Thymus (tissue), 11 donors: ENCODE measurements around the gene ATF6. TPM values are rescaled to one million over a fixed set of nuclear protein-coding genes. Genes with fewer than 3 reads are reported as not detected.

ENCODE experiments used
- DNase-seq, 9 donors: peaks; one replicate each; pipeline ENCODE4 v3.0.0-alpha.2; 2013; ENCODE audit warnings: low spot score in 9 of 9, low read depth in 6 of 9, missing footprints in 1 of 9
- H3K27ac ChIP-seq, 2 donors: one replicate each; pipeline ENCODE4 v1.5.1; 2013; ENCODE audit warnings: control low read depth in 1 of 2, low read depth in 1 of 2, low read length in 1 of 2, mild to moderate bottlenecking in 1 of 2, moderate library complexity in 1 of 2
- H3K27me3 ChIP-seq, 2 donors: one replicate each; pipeline ENCODE4 v1.5.1; 2013; ENCODE audit warnings: low read length in 1 of 2; ENCODE audit not compliant: control insufficient read depth in 2 of 2, insufficient read depth in 1 of 2
- H3K36me3 ChIP-seq, 2 donors: one replicate each; pipeline ENCODE4 v1.5.1; 2013; ENCODE audit warnings: low read length in 1 of 2, mild to moderate bottlenecking in 1 of 2, moderate library complexity in 1 of 2; ENCODE audit not compliant: control insufficient read depth in 2 of 2, insufficient read depth in 2 of 2
- H3K4me1 ChIP-seq, 2 donors: one replicate each; pipeline ENCODE4 v1.5.1; 2013; ENCODE audit warnings: low read length in 2 of 2; ENCODE audit not compliant: control insufficient read depth in 2 of 2, insufficient read depth in 2 of 2
- H3K4me3 ChIP-seq, 2 donors: one replicate each; pipeline ENCODE4 v1.5.1; 2013; ENCODE audit warnings: low read length in 2 of 2, control low read depth in 1 of 2, mild to moderate bottlenecking in 1 of 2
- H3K9me3 ChIP-seq, 2 donors: one replicate each; pipeline ENCODE4 v1.5.1; 2013; ENCODE audit warnings: low read length in 1 of 2, mild to moderate bottlenecking in 1 of 2; ENCODE audit not compliant: control insufficient read depth in 2 of 2, insufficient read depth in 1 of 2
- WGBS: extraction: QIAGEN DNeasy Blood & Tissue Kit; methylation state at CpG from one replicate; pipeline ENCODE4 v1.1.7; 2013; 5-methylcytosine and 5-hydroxymethylcytosine counted together
- polyA plus RNA-seq: library from polyadenylated mRNA; stranded (reverse); fragments of 200-250 nt; gene quantifications from one replicate; pipeline ENCODE4 v1.2.3, GENCODE V29; 2013
- total RNA-seq: library from RNA; stranded (reverse); fragments of 120-200 nt; gene quantifications from one replicate; pipeline ENCODE4 v1.2.4, GENCODE V29; 2013
- donor health status: healthy.

Gene ATF6
- total and polyA plus RNA-seq, 2 donors = 6.5 to 12.7 TPM

- Histone ChIP-seq H3K27ac (no peak overlapping the region), H3K36me3 (no peaks in the 10 kb centered on the region), H3K4me1 (peaks cover 4 to 20% of the 10 kb centered on the region in 2 donors), H3K9me3 (no peaks in the 10 kb centered on the region), H3K4me3 (no peak overlapping the region), H3K27me3 (no peaks in the 10 kb centered on the region)
- 85% methylated on average over 8 of the region's 8 CpGs for WGBS
- DNase-seq = no peak
These were observed 233.4 kb downstream of the ATF6 start for GRCh38 chr1:161999301-162000052.

- H3K27ac ChIP-seq = no peak overlapping the region
- H3K36me3 ChIP-seq = no peaks in the 10 kb centered on the region
- H3K4me1 ChIP-seq = peaks cover 5 to 22% of the 10 kb centered on the region in 2 donors
- WGBS = 98% methylated on average over 11 of the region's 11 CpGs
- no peaks in the 10 kb centered on the region for H3K27me3 ChIP-seq
- no peak for DNase-seq
- no peak overlapping the region for H3K4me3 ChIP-seq
- no peaks in the 10 kb centered on the region for H3K9me3 ChIP-seq
These were observed 233.9 kb downstream of the ATF6 start for GRCh38 chr1:162000053-162000420.

GRCh38 chr1:162003061-162003829 is 237.1 kb downstream of the ATF6 start:
- peaks cover 5 to 22% of the 10 kb centered on the region in 2 donors for H3K4me1 ChIP-seq
- H3K27ac ChIP-seq = no peak overlapping the region
- H3K27me3 ChIP-seq = no peaks in the 10 kb centered on the region
- H3K36me3 ChIP-seq = no peaks in the 10 kb centered on the region
- no peak for DNase-seq
- no peaks in the 10 kb centered on the region for H3K9me3 ChIP-seq
- 71% methylated on average over 15 of the region's 15 CpGs for WGBS
- H3K4me3 ChIP-seq = no peak overlapping the region

- Histone ChIP-seq H3K4me1 (peaks cover 5 to 22% of the 10 kb centered on the region in 2 donors), H3K9me3 (no peaks in the 10 kb centered on the region), H3K4me3 (no peak overlapping the region), H3K27ac (no peak overlapping the region), H3K36me3 (no peaks in the 10 kb centered on the region), H3K27me3 (no peaks in the 10 kb centered on the region)
- WGBS = 10% methylated on average over 5 of the region's 5 CpGs
- peak in 1 of 9 donors; percentile 23 for DNase-seq
These were observed 237.7 kb downstream of the ATF6 start for GRCh38 chr1:162003830-162004215.

- Histone ChIP-seq H3K27me3 (no peaks in the 10 kb centered on the region), H3K4me1 (peaks cover 5 to 21% of the 10 kb centered on the region in 2 donors), H3K4me3 (no peak overlapping the region), H3K36me3 (no peaks in the 10 kb centered on the region), H3K27ac (no peak overlapping the region), H3K9me3 (no peaks in the 10 kb centered on the region)
- DNase-seq = no peak
- WGBS = 82% methylated on average over 3 of the region's 3 CpGs
These were observed 238.4 kb downstream of the ATF6 start for GRCh38 chr1:162004441-162004950.

GRCh38 chr1:162006081-162006480 is 240.0 kb downstream of the ATF6 start:
- H3K9me3 ChIP-seq = no peaks in the 10 kb centered on the region
- no peak overlapping the region for H3K27ac ChIP-seq
- peaks cover 5 to 18% of the 10 kb centered on the region in 2 donors for H3K4me1 ChIP-seq
- H3K36me3 ChIP-seq = no peaks in the 10 kb centered on the region
- no peak overlapping the region for H3K4me3 ChIP-seq
- 93% methylated on average over 6 of the region's 6 CpGs for WGBS
- DNase-seq = no peak
- H3K27me3 ChIP-seq = no peaks in the 10 kb centered on the region

GRCh38 chr1:162007466-162007865 is 241.3 kb downstream of the ATF6 start:
- Histone ChIP-seq H3K4me3 (no peak overlapping the region), H3K4me1 (peaks cover 5 to 18% of the 10 kb centered on the region in 2 donors), H3K27ac (no peak overlapping the region), H3K27me3 (no peaks in the 10 kb centered on the region), H3K9me3 (no peaks in the 10 kb centered on the region), H3K36me3 (no peaks in the 10 kb centered on the region)
- over 99% methylated on average over 3 of the region's 3 CpGs for WGBS
- no peak for DNase-seq

GRCh38 chr1:162008799-162009198 is 242.7 kb downstream of the ATF6 start:
- DNase-seq = no peak
- no peak overlapping the region for H3K4me3 ChIP-seq
- no peaks in the 10 kb centered on the region for H3K27me3 ChIP-seq
- no peak overlapping the region for H3K27ac ChIP-seq
- H3K4me1 ChIP-seq = peaks cover 5 to 8% of the 10 kb centered on the region in 2 donors
- no peaks in the 10 kb centered on the region for H3K9me3 ChIP-seq
- H3K36me3 ChIP-seq = no peaks in the 10 kb centered on the region
- 96% methylated on average over 5 of the region's 5 CpGs for WGBS

- 90% methylated on average over 9 of the region's 9 CpGs for WGBS
- Histone ChIP-seq H3K4me3 (no peak overlapping the region), H3K4me1 (peaks cover 0 to under 1% of the 10 kb centered on the region in 2 donors), H3K27ac (peak overlapping the region in 1 of 2 donors; percentile 20), H3K27me3 (no peaks in the 10 kb centered on the region), H3K9me3 (no peaks in the 10 kb centered on the region), H3K36me3 (no peaks in the 10 kb centered on the region)
- no peak for DNase-seq
These were observed 243.5 kb downstream of the ATF6 start for GRCh38 chr1:162009501-162010174.
